ENCODE results near the gene SLC6A13. TPM values are rescaled to one million over a fixed set of nuclear protein-coding genes. Genes with fewer than 3 reads are reported as not detected.
"Not testable (repeated sequence)": the region's sequence is repeated elsewhere in the genome, so short reads cannot be mapped to it uniquely, and the experiment has no call there.

SLC6A13 gene
- total and polyA plus RNA-seq, 4 donors, result 0.23 to 12.0 (median 7.5) TPM

GRCh38 chr12:235967-236366 lies 26.7 kb downstream of the SLC6A13 start:
- peaks cover 0 to 40% (median 33%) of the 10 kb centered on the region in 4 donors for H3K4me1 ChIP-seq (ENCODE audit: control insufficient read depth in 4 of 4, insufficient read depth in 4 of 4, low read length in 3 of 4)
- TF ChIP-seq RXRA (IDR thresholded peaks at IDR 0.05), result peak in 1 of 2 donors; percentile 59
- peak; percentile 30 for TF ChIP-seq SP1 (IDR thresholded peaks at IDR 0.05)
- peak; percentile 74 to 84 for TF ChIP-seq HNF4A (conservative IDR thresholded peaks at IDR 0.05)
- peak; percentile 21 for TF ChIP-seq HNF4G (IDR thresholded peaks at IDR 0.05)
- TF ChIP-seq JUND (IDR thresholded peaks at IDR 0.05), result peak in 1 of 2 donors; percentile 13
- 44% methylated on average over 4 of the region's 4 CpGs for WGBS
- not testable (repeated sequence) for H3K9ac ChIP-seq (ENCODE audit: low read depth in 1 of 2, low read length in 2 of 2); H3K36me3 ChIP-seq (ENCODE audit: control insufficient read depth in 4 of 4, insufficient read depth in 3 of 4, low read depth in 1 of 4, low read length in 3 of 4); H3K27me3 ChIP-seq (ENCODE audit: control insufficient read depth in 4 of 4, insufficient read depth in 4 of 4, low read length in 3 of 4); DNase-seq (ENCODE audit: low spot score); H3K9me3 ChIP-seq (ENCODE audit: control insufficient read depth in 4 of 4, low read length in 3 of 4)
- H3K27ac ChIP-seq (ENCODE audit: low read depth in 1 of 2, low read length in 2 of 2), result peak overlapping the region; percentile 62 to 84
- H3K4me3 ChIP-seq (ENCODE audit: low read depth in 1 of 3, low read length in 3 of 3), result peak overlapping the region in 2 of 3 donors; percentile 49 to 55

- Histone ChIP-seq H3K4me3 (ENCODE audit: low read depth in 1 of 3, low read length in 3 of 3) (no peak overlapping the region), H3K27ac (ENCODE audit: low read depth in 1 of 2, low read length in 2 of 2) (peak overlapping the region in 1 of 2 donors; percentile 1), H3K27me3 (ENCODE audit: control insufficient read depth in 4 of 4, insufficient read depth in 4 of 4, low read length in 3 of 4) (no peaks in the 10 kb centered on the region), H3K36me3 (ENCODE audit: control insufficient read depth in 4 of 4, insufficient read depth in 3 of 4, low read depth in 1 of 4, low read length in 3 of 4) (peaks cover 0 to 3% (median 2%) of the 10 kb centered on the region in 4 donors), H3K4me1 (ENCODE audit: control insufficient read depth in 4 of 4, insufficient read depth in 4 of 4, low read length in 3 of 4) (peaks cover 0 to 40% (median 34%) of the 10 kb centered on the region in 4 donors), H3K9ac (ENCODE audit: low read depth in 1 of 2, low read length in 2 of 2) (no peak overlapping the region), H3K9me3 (ENCODE audit: control insufficient read depth in 4 of 4, low read length in 3 of 4) (no peaks in the 10 kb centered on the region)
- no peak for TF ChIP-seq RXRA (IDR thresholded peaks at IDR 0.05)
- no peak for TF ChIP-seq FOXA1 (IDR thresholded peaks at IDR 0.05)
- TF ChIP-seq YY1 (IDR thresholded peaks at IDR 0.05), result no peak
- TF ChIP-seq SP1 (IDR thresholded peaks at IDR 0.05), result no peak
- no peak for TF ChIP-seq RAD21 (IDR thresholded peaks at IDR 0.05)
- TF ChIP-seq CTCF (IDR thresholded peaks at IDR 0.05; ENCODE audit: low read depth, low read length, missing input control), result no peak
- TF ChIP-seq HNF4A (conservative IDR thresholded peaks at IDR 0.05), result no peak
- no peak for TF ChIP-seq JUND (IDR thresholded peaks at IDR 0.05)
- 93% methylated on average over 10 of the region's 10 CpGs for WGBS
- no peak for DNase-seq (ENCODE audit: low spot score)
Measured at GRCh38 chr12:234891-235415, 27.7 kb downstream of the SLC6A13 start.

- Histone ChIP-seq H3K27ac (ENCODE audit: low read depth in 1 of 2, low read length in 2 of 2) (no peak overlapping the region), H3K27me3 (ENCODE audit: control insufficient read depth in 4 of 4, insufficient read depth in 4 of 4, low read length in 3 of 4) (no peaks in the 10 kb centered on the region), H3K9me3 (ENCODE audit: control insufficient read depth in 4 of 4, low read length in 3 of 4) (no peaks in the 10 kb centered on the region), H3K9ac (ENCODE audit: low read depth in 1 of 2, low read length in 2 of 2) (no peak overlapping the region), H3K4me1 (ENCODE audit: control insufficient read depth in 4 of 4, insufficient read depth in 4 of 4, low read length in 3 of 4) (peaks cover 0 to 40% (median 34%) of the 10 kb centered on the region in 4 donors), H3K36me3 (ENCODE audit: control insufficient read depth in 4 of 4, insufficient read depth in 3 of 4, low read depth in 1 of 4, low read length in 3 of 4) (peaks cover 0 to 7% (median 2%) of the 10 kb centered on the region in 4 donors), H3K4me3 (ENCODE audit: low read depth in 1 of 3, low read length in 3 of 3) (no peak overlapping the region)
- peak; percentile 13 for DNase-seq (ENCODE audit: low spot score)
- TF ChIP-seq GABPA (IDR thresholded peaks at IDR 0.05 in 1 of 2, conservative IDR thresholded peaks at IDR 0.05 in 1 of 2), result no peak
- TF ChIP-seq CTCF (IDR thresholded peaks at IDR 0.05; ENCODE audit: low read depth, low read length, missing input control), result no peak
- TF ChIP-seq, protein P1, sequence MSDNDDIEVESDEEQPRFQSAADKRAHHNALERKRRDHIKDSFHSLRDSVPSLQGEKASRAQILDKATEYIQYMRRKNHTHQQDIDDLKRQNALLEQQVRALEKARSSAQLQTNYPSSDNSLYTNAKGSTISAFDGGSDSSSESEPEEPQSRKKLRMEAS (IDR thresholded peaks at IDR 0.05), result no peak
- TF ChIP-seq HNF4A (conservative IDR thresholded peaks at IDR 0.05), result no peak
- no peak for TF ChIP-seq JUND (IDR thresholded peaks at IDR 0.05)
- TF ChIP-seq, protein P2, sequence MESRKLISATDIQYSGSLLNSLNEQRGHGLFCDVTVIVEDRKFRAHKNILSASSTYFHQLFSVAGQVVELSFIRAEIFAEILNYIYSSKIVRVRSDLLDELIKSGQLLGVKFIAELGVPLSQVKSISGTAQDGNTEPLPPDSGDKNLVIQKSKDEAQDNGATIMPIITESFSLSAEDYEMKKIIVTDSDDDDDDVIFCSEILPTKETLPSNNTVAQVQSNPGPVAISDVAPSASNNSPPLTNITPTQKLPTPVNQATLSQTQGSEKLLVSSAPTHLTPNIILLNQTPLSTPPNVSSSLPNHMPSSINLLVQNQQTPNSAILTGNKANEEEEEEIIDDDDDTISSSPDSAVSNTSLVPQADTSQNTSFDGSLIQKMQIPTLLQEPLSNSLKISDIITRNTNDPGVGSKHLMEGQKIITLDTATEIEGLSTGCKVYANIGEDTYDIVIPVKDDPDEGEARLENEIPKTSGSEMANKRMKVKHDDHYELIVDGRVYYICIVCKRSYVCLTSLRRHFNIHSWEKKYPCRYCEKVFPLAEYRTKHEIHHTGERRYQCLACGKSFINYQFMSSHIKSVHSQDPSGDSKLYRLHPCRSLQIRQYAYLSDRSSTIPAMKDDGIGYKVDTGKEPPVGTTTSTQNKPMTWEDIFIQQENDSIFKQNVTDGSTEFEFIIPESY (IDR thresholded peaks at IDR 0.05), result no peak
- TF ChIP-seq YY1 (IDR thresholded peaks at IDR 0.05), result no peak
- TF ChIP-seq TAF1 (conservative IDR thresholded peaks at IDR 0.05), result no peak
- no peak for TF ChIP-seq SP1 (IDR thresholded peaks at IDR 0.05)
- no peak for TF ChIP-seq REST (IDR thresholded peaks at IDR 0.05)
- 78% methylated on average over 7 of the region's 7 CpGs for WGBS
Measured at GRCh38 chr12:234019-234418, 28.6 kb downstream of the SLC6A13 start.

Data from liver (tissue), 9 donors.